ENCODE data around the gene MAB21L4.

MAB21L4 gene

DNA sequence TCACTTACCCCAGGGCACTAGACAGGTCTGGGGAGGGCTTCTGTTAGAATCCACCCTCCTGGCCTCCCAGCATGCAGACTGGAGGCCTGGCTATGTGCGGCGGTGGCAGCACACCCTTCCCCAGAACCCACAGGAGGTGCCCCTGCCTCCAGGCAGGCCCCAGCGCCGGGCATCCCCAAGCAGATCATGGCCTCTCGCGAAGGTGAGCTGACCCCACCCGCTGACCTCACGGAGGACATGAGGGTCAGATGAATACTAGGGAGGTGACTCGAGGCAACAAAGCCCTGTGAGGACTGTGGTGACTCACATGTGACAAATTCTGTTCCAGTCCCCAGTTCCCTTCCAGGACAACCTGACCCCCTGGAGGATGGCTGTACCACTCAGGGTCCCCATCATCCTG, 1.9 kb downstream of the MAB21L4 start:
- no peak for DNase-seq

DNA sequence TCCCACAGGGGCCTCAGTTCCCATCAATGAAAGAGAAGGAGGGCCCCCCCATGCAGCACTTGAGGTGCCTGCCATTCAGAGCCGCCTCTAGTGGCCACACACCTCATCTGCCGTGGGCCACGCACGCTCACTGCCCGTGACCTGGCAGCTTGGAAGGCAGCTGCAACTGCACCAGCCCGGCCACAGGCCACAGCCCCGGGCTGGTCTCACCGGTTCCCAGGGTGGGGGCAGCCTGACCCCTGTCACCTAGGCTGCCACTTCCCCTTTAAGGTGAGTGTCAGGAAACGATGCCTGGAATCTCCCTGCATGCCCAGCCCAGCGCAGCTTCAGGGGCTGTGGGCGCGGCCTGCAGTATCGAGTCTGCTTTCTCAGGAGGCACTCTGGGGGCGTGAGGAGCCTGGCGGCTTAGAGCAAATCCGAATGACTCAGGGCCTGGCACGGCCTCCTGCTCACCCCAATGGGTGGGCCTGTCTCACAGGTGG, 2.6 kb downstream of the MAB21L4 start:
- peak; percentile 85 for DNase-seq

DNA sequence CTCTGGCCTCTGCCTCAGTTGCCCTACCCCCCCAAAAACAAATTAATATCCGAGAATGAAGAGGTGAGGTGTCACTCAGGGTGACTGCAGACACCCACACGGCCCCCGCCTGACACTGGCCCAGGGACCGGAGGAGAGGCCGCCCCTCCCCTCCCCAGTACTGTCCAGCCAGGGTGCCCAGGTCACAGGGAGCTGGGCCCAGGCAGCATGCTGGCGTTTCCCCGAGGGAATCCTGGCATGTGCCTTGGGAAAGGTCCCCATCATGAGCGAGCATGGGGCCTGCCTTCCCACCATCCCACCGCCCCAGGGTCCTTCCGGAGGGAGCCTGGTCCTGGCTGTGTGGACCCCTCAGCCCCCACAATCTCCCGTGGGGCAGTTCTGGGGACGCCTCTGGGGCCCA, 3.0 kb downstream of the MAB21L4 start:
- DNase-seq, result no peak

DNA sequence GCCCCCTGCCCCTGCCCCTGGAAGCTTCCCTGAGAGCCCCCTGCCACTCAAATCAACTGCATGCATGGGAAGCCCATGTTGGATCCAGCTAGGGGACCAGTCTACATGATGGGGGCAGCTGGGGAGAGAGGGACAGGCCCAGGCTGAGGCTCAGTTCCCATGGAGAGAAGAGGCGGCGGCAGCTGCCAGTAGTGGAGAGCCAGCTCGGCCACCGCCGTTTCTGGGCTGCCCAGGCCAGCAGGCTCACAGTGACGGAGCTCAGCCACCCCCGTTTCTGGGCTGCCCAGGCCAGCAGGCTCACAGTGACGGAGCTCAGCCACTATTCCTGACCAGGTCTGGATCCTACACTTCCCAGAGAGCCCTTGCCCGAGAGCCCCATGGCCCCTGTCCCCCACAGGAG, 3.6 kb downstream of the MAB21L4 start:
- DNase-seq, result no peak

DNA sequence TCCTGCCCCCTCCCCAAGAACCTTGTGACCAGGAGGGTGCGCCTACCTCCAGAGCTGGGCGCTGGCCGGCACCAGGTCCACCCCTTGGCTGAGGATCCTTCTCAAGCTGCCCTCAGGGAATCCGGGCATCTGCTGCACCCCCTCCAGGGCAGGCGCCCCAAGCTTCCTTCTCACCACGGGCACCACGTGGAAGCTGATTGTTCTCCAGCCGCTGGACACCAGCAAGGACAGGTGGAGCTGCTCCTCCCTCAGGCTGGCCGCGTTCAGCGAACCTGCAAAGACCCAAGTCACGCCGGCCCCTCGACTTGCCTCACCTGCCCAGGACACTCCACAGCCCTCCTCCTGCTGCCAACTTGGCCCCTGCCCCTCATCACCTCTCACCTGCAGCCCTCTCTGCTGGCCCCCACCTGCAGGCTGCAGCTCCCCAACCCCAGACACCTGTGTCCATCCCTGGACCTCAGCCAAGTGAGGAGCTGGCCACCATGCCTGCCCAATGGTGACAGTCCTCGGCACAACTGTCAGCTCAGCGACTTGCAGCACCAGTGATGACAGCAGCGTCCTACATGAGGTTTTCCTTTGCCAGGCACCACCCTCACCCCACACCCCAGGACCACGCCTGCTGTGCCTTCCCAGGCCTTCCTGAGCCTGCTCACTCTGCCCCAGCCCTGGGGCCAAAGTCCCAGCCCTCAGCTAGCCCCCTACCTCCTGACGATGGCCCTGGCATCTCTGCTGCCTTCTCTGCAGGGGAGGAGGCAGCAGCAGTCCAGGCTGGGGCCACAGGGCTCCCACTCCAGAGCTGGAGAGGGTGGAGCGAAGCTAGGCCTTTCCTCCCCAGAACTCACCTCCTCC, 4.2 kb downstream of the MAB21L4 start:
- DNase-seq, result no peak

DNA sequence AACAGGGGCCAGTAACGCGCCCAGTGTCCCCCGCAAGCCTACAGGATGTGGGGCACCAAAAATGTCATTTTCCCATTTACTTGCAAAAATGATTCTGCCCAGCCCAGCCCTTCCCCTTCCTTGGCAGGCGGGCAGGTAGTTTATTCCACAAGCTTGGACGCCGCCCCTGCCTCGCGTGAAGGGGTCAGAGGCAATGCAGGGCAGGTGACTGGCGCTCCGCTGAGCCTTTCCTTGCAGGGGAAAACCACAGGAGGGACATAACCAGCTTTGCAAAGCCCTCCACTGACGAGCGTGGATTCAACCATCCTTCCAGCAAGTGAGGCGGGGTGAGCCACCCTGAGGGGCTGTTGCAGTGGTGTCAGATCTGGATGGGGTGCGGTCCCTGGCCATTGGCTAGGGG, 5.3 kb downstream of the MAB21L4 start:
- no peak for DNase-seq

DNA sequence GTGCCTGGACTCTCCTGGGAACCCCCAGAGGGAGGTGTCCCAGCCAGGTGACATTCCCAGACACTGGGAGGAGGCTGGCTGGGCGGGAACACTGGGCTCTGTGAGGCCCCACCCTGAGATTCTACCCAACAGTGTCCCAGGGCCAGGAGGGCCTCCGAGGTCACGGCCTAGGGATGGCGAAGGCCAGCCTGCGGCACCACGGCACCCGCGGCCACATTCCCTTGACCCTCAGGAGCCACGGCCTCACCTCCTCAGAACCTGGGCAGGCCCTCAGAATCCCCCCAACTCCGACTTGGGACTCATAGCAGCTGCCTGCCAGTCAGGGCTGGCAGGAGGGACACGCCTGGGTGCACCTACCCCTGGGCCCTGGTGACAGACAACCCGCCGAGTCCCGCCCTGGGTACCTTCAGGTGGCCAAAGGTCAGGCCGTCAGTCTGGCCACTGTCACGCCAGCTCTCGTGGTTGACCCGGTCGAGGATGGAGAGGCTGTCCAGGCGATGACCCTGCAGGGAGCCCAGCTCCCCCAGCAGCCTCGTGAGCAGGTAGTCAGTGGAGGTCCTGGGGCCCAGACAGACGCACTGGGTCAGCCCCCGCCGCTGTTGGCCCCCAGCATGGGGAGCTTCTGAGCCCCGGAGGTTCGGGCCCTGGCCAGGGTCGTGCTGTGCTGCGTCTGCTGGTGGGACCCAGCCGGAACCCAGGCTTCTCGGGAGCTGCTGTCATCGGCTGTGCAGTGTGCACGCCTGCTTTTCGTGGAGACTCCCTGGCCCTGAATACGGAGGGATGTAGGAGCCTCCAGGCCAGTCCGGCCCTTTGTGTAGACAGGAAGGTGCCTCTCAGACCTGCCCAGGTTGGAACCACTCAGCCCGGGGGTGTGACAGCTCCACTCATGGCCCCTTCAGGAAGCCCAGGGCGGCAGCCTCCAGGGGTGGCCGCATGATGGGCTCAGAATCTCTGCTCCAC, 6.1 kb downstream of the MAB21L4 start:
- DNase-seq, result no peak

DNA sequence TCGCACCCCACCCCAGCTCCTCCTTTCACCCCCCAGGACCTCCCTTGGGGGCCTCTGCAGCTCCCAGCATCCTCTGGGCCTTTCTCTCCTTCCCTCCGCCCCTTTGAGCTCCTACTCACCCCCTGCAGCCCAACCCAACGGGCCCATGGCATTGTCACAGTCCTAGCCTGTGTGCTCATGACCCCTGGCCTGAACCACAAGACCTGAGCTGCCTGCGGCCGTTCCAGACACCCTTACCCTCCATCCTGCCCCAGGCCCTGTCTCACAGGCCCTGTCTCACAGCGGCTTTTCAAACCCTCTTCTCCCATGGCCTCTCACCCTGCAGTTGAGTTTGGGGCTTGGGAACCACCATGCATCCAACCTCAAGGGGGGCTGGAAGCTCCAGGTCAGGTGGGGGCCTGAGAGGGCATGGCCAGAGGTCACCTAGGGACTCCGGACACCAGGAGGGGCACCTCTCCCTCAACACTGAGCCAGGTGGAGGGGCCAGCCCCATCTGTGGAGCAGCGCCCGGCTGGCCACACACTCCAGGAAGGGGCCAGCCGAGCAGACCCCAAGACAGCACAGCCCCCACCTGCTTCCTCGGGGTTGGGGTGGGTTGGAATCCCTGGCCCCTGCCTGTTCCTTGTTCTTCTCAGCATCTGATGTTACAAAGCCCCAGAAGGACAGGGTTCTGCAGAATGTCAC, 6.9 kb downstream of the MAB21L4 start:
- DNase-seq, result no peak

DNA sequence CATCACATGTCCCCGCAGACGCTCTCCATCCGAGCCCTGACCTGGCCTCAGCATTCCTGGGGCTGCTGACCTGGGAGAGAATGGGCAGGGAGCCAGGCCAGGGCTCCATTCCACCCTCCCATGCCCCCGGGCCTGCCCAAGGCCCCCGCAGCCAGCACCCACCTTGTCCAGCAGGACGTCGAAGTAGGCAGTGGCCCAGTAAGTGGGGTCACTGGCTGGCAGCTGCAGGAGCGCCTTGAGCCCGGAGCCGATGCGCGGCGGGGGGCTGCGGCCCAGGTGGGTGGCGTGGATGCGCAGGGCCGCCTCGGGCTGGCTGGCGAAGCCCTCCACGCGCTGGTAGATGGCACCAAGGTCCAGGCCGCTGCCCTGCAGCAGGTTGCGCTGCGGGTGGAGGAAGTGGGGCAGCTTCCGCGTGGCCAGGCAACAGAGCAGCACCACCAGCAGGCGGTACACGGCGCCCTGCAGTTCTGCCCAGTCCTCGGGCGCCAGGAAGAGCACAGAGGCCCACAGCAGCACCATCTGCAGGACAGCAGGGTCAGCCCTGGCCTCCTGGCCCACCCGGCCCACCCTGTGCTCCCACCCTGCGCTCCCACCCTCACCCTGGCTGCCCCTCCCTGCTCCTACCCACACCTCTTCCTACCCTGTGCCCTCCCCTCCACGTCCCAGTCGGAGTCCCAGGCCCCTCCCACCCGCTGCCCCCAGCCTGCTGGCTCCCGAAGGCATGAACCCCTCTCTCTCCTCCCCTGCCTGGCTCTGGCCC, 7.6 kb downstream of the MAB21L4 start:
- no peak for DNase-seq

DNA sequence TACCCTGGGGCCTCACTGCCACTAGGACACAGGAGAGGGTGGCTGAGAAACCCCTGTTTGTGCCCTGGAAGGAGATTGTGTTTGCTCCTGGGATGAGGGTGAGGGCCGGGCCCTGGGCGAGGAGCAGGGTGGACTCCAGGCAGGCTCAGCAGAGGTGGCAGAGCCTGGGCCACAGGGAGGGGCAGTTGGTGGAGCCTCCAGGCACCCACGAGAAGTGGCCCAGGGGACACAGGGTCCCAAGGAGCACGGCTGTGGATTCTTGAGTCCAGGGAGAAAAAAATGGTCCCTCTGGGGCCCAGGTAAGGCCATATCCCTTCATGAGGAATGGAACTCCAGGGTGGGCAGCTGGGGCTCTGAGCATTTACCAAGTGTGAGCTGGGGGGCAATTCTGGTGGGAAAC, 8.3 kb downstream of the MAB21L4 start:
- DNase-seq, result no peak

DNA sequence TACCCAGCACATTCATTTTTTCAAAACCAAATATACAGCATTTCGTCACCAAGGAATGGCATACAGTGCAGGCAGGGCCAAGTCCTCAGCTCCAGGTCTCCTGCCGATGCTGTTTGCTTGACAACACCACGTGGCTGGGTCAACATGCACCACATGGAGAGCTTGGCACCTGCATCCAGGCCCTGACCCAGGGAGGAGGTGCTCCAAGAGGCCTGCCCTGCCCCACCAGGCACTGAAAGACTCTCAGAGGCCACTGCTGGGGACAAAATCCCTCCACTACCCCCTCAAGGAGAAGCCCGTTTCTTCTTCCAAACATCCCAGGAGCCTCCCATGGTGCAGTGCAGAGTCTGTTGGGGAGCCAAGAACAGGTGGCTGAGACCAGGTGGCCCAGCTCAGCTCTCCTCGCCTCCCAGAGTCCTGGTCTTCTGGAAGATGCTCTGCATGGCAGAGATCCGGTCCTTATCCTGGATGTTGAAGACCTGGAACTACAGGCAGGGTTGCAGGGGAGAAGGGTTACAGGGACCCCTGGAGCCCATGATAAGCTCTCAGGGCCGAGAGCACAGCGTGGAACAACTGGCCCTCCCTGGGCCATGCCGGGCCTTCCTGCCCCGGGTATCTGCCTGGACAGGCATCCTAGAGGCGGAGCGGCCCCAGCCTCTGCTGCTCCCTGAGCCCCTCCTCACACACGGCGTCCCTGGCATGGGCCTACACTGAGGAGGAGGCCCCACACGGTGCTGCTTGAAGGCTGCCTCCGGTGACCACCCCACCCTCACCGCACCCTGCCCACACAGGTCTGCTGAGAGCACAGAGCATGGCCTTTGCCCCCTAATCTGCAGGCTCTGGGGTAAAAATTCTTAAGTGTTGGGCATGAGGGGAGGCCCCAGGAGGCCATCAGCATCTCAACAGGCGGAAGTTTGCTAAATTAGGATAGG, 9.0 kb downstream of the MAB21L4 start:
- no peak for DNase-seq

DNA sequence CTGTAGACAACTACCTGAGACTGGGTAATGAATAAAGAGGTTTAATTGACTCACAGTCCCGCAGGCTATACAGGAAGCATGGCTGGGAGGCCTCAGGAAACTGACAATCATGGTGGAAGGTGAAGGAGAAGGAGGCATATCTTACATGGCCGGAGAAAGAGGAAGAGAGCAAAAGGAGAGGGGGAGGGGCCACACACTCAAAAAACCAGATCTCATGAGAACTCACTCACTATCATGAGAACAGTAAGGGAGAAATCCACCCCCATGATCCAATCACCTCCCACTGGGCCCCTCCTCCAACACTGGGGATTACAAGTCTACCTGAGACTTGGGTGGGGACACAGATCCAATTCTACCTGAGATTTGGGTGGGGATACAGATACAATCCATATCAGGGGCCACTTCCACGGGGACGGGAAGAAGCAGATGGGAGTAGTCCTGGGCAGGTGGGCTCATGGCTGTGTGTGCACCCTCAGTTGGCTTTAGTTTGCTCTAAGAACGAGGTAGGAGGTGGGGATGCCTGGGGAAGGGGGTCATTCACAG, 9.9 kb downstream of the MAB21L4 start:
- DNase-seq, result no peak

DNA sequence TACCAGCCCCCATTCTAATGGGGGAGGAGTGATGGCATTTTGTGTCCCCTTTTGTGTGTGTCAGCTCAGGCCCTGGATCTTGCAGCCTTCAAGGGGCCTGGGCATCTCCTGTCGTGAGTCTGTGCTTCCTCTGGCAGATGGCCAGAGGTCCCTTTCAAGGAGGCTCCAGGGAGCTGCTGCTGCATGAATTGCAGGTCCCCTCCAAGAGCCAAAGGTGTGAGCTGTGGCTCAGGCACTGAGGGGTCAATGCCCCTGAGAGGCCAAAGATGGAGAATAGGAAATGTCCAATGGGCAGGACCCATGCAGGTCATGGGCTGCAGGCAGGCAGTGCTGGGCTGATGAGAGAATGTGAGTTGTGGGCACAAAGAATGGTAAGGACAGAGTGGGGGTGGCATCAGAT, 10.4 kb downstream of the MAB21L4 start:
- DNase-seq, result no peak

DNA sequence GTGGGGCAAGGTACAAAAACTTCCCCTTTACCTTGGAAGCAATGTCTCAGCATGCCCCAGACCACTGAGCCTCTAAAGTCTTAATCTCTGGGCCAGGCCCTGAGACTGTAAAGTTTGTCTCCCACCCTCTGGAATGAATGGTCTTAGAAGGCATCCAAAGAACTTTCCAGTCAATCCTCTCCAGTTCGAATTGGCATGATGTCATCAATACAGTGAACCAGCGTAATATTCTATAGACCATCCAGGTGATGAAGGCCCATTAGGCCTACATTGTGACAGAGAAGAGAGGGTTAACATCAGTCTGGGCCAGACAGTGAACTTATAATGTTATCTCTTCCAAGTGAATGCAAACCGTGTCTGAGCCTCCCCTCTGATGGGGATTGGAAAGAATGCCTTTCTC, 11.2 kb downstream of the MAB21L4 start:
- DNase-seq, result no peak

DNA sequence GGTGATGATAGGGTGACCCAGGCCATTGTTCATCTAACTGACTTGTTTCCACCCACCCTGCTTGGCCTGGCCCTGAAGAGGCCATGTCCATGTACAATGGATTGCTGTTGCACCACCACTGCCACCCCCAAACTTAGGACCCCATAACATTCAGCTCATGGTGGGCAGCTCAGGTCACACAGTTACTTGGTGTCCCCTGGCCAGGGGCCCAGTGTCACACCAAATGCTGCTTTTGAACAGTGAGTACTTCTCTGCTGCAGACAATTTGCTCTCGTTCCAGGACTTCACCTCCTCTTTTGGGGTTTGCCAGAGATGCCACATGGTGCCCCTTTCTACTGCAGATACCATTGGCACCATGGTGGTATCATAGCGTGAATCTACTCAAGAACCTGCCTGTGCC, 11.7 kb downstream of the MAB21L4 start:
- no peak for DNase-seq

DNA sequence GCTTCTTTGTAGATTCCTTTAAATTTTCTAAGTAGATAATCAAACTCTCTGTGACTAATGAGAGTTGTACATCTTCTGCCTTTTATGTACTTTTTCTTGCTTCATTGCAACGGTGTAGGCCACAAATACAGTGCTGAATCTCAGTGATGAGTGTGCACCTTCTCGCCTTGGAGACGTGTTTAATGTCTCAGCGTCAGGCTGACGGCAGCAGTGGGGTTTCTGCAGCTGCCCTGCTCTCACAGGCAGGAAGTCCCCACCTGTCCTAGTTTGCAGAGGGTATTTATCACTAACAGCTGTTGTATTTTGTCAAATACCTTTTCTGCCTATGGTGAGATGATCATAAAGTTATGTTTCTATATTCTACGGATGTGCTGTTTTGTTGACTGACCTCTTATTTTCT, 14.0 kb downstream of the MAB21L4 start:
- no peak for DNase-seq

DNA sequence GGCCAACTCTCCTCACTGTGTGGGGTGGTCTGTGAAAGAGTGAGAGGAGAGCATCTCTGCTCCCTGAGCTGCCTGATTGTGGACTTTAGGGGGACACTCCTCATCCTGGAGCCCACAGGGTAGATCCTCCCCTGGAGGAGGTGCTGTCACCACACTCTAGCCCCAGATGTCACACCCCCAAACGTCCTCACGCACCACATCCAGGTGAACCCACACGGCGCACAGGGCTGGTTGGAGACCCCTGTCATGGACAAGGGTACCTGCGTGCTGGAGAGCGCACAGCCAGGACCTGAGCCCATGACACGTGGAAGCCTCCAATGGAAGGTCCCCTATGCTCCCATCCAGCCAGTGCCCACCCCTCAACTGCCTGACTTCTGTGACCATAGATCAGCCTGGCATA, 16.9 kb downstream of the MAB21L4 start:
- no peak for DNase-seq

DNA sequence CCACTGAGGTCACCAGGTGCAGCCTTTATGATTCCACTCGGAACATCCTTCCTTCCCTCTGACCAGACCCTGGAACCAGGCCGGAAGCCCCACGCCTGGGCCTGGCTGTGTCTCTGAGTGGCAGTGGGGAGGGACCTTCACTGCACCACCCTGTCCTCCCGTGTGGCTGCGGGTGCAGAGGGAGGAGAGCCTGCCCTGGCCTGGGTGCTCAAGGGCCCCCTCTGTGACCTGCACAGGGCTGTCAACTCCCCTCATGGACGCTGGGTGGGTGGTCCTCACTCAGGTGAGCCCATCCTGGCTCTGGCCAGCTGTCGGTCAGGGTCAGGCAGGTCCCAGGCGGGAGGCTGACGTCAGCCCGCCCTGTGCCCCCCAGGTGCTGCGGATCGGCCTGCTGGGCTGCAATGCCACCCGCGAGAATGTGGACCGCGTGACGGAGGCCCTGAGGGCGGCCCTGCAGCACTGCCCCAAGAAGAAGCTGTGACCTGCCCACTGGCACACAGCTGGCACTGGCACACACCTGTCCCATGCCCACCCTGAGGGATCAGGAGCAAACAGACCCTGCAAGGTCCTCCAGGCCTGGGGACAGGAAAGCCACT, 17.5 kb downstream of the MAB21L4 start:
- no peak for DNase-seq

DNA sequence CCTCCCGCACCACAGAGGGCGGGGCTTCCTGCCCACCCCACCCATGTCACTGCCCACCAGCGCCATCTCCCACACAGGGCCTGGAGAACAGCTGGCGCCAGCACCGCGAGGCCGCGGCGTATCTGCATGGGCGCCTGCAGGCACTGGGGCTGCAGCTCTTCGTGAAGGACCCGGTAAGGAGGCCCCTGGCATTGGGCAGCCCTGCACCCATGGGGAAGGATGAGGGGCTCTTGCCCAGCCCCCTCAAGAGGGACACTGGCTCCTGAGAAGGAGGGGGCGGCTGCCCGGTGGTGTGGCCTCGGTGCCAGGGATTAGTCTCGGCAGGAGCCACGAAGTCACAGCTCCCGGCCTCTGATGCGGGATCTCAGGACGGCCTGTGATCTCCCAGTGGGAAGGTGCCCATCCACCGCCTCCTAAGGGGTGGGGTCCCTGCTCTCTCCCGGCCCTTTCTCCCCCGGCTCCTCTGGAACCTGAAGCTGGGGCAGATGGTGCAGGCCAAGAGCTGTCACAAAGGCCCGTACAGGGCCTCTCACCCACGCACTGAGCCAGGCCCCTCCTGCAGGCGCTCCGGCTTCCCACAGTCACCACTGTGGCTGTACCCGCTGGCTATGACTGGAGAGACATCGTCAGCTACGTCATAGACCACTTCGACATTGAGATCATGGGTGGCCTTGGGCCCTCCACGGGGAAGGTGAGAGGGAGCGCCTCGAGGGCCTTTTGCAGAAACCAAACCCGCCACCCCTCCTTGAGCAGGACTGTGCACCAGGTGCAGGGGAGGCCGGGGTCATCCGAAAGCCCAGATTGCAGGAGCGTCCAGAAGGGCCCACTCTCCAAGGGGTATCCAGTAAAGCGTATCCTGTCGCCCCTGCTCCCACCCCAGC, 18.3 kb downstream of the MAB21L4 start:
- DNase-seq, result no peak
